ENCODE measurements around the gene GATAD2A.

GATAD2A gene

DNA sequence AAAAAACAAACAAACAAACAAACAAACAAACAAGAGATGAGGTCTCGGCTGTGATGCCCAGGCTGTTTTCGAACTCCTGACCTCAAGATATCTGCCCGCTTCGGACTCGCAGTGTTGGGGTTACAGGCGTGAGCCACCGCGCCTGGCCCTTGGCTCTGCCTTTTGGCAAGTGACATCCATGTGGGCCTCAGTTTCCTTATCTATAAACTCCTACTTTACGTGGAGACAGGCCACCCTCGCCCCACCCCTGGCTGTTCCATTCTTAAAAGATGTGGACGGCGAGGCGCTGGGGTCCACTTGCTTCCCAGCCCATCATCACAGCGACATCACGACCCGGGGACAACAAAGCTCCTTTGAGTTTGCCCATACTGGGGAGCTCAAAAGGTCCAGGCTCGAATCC lies 108.2 kb downstream of the GATAD2A start:
- peaks cover 23% of the 10 kb centered on the region for H3K79me2 ChIP-seq
- H3K27me3 ChIP-seq (ENCODE audit: control insufficient read depth, insufficient read depth, low read length), result no peaks in the 10 kb centered on the region
- no peaks in the 10 kb centered on the region for H3K9me3 ChIP-seq (ENCODE audit: control insufficient read depth, low read length)
- peak overlapping the region; percentile 35 for H3K4me2 ChIP-seq (ENCODE audit: low read length)
- H3K36me3 ChIP-seq (ENCODE audit: control insufficient read depth, insufficient read depth, low read length), result no peaks in the 10 kb centered on the region
- TF ChIP-seq, protein P1, sequence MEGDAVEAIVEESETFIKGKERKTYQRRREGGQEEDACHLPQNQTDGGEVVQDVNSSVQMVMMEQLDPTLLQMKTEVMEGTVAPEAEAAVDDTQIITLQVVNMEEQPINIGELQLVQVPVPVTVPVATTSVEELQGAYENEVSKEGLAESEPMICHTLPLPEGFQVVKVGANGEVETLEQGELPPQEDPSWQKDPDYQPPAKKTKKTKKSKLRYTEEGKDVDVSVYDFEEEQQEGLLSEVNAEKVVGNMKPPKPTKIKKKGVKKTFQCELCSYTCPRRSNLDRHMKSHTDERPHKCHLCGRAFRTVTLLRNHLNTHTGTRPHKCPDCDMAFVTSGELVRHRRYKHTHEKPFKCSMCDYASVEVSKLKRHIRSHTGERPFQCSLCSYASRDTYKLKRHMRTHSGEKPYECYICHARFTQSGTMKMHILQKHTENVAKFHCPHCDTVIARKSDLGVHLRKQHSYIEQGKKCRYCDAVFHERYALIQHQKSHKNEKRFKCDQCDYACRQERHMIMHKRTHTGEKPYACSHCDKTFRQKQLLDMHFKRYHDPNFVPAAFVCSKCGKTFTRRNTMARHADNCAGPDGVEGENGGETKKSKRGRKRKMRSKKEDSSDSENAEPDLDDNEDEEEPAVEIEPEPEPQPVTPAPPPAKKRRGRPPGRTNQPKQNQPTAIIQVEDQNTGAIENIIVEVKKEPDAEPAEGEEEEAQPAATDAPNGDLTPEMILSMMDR (IDR thresholded peaks at IDR 0.05), result no peak
- H3K27ac ChIP-seq, result no peak overlapping the region
- H3K9ac ChIP-seq, result no peak overlapping the region
- peaks cover 10% of the 10 kb centered on the region for H3K4me1 ChIP-seq
- no peak overlapping the region for H3K4me3 ChIP-seq (ENCODE audit: low read depth, low read length)
- H2AFZ ChIP-seq, result no peak overlapping the region

DNA sequence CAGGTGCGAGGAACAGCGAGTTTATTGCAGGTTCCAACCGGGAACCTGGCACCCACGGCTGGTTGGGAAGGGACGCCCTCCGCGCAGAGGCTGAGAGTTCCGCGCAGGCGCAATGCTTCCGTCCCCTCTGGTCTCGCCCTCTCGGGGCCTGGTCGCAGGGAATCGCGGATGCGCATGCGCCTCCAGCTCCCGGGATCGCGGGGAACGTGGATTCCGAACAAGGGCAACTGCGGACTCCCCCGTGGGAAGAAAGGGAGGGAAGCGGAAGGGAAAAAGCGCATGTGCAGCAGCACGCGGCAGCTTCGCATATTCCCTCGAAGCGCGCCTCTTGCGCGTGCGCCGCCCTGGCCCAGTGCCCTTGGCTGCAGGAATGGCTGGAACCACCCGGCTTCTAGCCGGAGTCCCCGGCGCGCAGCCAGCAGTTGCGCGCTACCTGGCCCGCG lies 108.8 kb downstream of the GATAD2A start:
- Histone ChIP-seq H3K27ac (no peak overlapping the region), H3K36me3 (ENCODE audit: control insufficient read depth, insufficient read depth, low read length) (no peaks in the 10 kb centered on the region), H3K4me1 (peaks cover 10% of the 10 kb centered on the region), H3K9ac (no peak overlapping the region), H3K79me2 (peaks cover 26% of the 10 kb centered on the region), H3K4me3 (ENCODE audit: low read depth, low read length) (no peak overlapping the region), H3K9me3 (ENCODE audit: control insufficient read depth, low read length) (no peaks in the 10 kb centered on the region), H3K4me2 (ENCODE audit: low read length) (peak overlapping the region; percentile 35), H3K27me3 (ENCODE audit: control insufficient read depth, insufficient read depth, low read length) (no peaks in the 10 kb centered on the region), H2AFZ (no peak overlapping the region)
- TF ChIP-seq, protein P1 (IDR thresholded peaks at IDR 0.05), result no peak

DNA sequence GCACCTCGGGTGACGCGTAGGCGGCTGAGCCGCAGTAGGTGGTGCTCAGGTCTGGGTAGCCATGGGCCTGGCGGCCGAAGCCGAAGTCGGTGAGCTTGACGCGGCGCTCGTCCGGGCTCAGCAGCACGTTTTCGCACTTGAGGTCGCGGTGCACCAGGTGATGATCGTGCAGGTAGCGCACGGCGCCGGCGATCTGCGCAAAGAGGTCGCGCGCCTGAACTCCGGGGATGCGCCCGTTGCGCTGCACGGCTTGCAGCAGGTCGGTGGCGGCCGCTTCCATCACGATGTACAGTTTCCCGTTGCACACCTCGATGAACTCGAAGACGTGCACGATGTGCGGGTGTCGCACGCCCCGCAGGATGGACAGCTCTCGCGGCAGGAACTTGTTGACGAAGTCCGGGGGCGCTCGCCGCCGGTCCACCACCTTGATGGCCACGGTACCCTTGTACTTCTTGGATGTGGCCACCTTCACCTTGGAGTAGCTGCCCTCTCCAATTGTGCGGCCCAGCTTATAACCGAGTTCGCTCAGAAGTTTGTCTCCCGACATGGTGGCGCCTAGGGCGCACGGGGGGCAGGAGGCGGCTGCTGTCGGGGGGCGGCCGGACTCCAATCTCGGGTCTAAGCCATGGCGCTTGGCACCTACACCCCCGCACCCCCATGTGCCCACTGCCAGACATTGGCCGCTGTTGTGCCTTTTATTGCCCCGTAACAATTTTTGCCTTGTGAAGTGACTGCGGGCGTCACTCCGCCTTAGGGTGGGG lies 109.6 kb downstream of the GATAD2A start, which contains the start of gene TSSK6:
Gene TSSK6, minus strand, starts transcription at position 668 of the 761 bp plus-strand sequence. Its CDS starts 121 bp downstream, at position 547.
- Histone ChIP-seq H3K4me1 (peaks cover 10% of the 10 kb centered on the region), H3K79me2 (peaks cover 32% of the 10 kb centered on the region), H3K9ac (peak within 1 kb of the TSS; percentile 83), H3K27ac (peak within 1 kb of the TSS; percentile 78), H2AFZ (peak within 1 kb of the TSS; percentile 92), H3K9me3 (ENCODE audit: control insufficient read depth, low read length) (no peaks in the 10 kb centered on the region), H3K4me2 (ENCODE audit: low read length) (peak within 1 kb of the TSS; percentile 82), H3K27me3 (ENCODE audit: control insufficient read depth, insufficient read depth, low read length) (no peaks in the 10 kb centered on the region), H3K4me3 (ENCODE audit: low read depth, low read length) (peak within 1 kb of the TSS; percentile 82), H3K36me3 (ENCODE audit: control insufficient read depth, insufficient read depth, low read length) (no peaks in the 10 kb centered on the region)
- TF ChIP-seq, protein P1 (IDR thresholded peaks at IDR 0.05), result no peak

DNA sequence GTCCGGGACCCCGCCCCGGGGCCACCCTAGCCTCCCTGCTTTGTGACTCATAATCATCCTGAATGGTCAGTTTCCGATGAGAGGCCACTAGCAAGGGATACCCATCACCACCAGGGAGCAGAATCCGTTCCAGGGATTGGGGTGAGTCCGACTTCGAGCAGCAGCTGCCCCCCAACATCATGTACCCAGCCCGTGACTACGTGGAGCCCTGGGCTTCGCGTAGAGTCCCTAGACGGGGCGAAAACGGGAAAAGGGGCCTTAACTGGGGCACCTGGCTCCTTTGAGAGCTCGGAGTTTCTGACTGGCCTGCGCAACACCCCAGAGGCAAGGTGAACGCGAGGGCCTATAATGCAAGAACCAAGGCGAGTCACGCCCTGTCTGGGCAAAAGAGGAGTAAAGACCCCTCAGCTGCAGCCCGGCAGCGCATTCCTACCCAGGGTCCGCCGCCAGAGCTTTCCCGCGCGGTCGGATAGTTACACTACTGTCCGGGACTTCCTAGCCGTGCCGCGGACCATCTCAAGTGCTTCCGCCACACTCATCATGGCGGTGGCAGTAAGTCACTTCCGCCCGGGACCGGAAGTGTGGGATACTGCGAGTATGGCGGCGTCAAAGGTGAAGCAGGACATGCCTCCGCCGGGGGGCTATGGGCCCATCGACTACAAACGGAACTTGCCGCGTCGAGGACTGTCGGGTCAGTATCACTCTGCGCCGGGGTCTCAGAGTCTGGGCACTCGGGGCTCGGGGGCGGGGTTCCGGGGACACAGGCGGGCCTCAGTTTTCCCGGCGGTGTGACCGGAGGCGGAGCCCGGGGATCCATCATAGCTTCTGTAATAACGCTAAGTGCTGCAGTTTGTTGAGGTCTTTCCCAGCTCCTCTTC lies 110.4 kb downstream of the GATAD2A start, which contains the start of gene NDUFA13:
Gene NDUFA13, plus strand, starts transcription at position 584 of the 878 bp plus-strand sequence. Its CDS starts 14 bp downstream, at position 598.
- peaks cover 39% of the 10 kb centered on the region for H3K79me2 ChIP-seq
- TF ChIP-seq, protein P1 (IDR thresholded peaks at IDR 0.05), result no peak
- H3K27ac ChIP-seq, result peak within 1 kb of the TSS; percentile 78
- H3K4me2 ChIP-seq (ENCODE audit: low read length), result peak within 1 kb of the TSS; percentile 82
- no peaks in the 10 kb centered on the region for H3K36me3 ChIP-seq (ENCODE audit: control insufficient read depth, insufficient read depth, low read length)
- peak within 1 kb of the TSS; percentile 82 for H3K4me3 ChIP-seq (ENCODE audit: low read depth, low read length)
- peaks cover 10% of the 10 kb centered on the region for H3K4me1 ChIP-seq
- no peaks in the 10 kb centered on the region for H3K9me3 ChIP-seq (ENCODE audit: control insufficient read depth, low read length)
- H3K9ac ChIP-seq, result peak within 1 kb of the TSS; percentile 83
- H3K27me3 ChIP-seq (ENCODE audit: control insufficient read depth, insufficient read depth, low read length), result no peaks in the 10 kb centered on the region
- H2AFZ ChIP-seq, result peak within 1 kb of the TSS; percentile 92
